ENCODE results near the gene SEL1L. TPM values are rescaled to one million over a fixed set of nuclear protein-coding genes. Genes with fewer than 3 reads are reported as not detected.

The SEL1L gene
- polyA plus RNA-seq, 1 experiment = 40.7 TPM

DNA sequence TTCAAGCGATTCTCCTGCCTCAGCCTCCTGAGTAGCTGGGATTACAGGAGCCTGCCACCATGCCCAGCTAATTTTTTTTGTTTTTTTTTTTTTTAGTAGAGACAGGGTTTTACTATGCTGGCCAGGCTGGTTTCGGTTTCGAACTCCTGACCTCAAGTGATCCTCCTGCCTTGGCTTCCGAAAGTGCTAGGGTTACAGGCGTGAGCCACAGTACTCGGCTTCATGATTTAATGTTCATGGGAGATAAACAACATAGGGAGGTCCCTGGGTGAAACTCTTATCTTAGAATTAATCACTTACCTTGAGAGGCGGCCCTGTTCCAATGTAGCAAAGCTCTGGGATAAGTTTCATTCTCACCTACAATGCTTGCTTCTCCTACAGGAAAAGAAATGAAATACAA, 48.3 kb downstream of the SEL1L start:
- TF ChIP-seq, protein P1, sequence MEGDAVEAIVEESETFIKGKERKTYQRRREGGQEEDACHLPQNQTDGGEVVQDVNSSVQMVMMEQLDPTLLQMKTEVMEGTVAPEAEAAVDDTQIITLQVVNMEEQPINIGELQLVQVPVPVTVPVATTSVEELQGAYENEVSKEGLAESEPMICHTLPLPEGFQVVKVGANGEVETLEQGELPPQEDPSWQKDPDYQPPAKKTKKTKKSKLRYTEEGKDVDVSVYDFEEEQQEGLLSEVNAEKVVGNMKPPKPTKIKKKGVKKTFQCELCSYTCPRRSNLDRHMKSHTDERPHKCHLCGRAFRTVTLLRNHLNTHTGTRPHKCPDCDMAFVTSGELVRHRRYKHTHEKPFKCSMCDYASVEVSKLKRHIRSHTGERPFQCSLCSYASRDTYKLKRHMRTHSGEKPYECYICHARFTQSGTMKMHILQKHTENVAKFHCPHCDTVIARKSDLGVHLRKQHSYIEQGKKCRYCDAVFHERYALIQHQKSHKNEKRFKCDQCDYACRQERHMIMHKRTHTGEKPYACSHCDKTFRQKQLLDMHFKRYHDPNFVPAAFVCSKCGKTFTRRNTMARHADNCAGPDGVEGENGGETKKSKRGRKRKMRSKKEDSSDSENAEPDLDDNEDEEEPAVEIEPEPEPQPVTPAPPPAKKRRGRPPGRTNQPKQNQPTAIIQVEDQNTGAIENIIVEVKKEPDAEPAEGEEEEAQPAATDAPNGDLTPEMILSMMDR (IDR thresholded peaks at IDR 0.05; ENCODE audit: low read depth, low read length) = no peak
- no peak overlapping the region for H3K4me3 ChIP-seq (ENCODE audit: low read depth, low read length)
- ChIA-PET CTCF (interaction anchor here (5.4 kb wide), 1 partner anchor 21 kb away, joined by 33 read pairs; no protein-coding TSS in a partner anchor), POLR2A (interaction anchor here (0.6 kb wide), 1 partner anchor 21 kb away, joined by 3 read pairs; no protein-coding TSS in a partner anchor)
- H3K9me3 ChIP-seq (ENCODE audit: control insufficient read depth, insufficient read depth, low read length) = no peaks in the 10 kb centered on the region
- H3K27me3 ChIP-seq (ENCODE audit: control insufficient read depth, insufficient read depth, low read length) = no peaks in the 10 kb centered on the region
- DNase-seq (ENCODE audit: low read depth, low spot score) = no peak
- no peak overlapping the region for H3K27ac ChIP-seq (ENCODE audit: low read depth, low read length)

DNA sequence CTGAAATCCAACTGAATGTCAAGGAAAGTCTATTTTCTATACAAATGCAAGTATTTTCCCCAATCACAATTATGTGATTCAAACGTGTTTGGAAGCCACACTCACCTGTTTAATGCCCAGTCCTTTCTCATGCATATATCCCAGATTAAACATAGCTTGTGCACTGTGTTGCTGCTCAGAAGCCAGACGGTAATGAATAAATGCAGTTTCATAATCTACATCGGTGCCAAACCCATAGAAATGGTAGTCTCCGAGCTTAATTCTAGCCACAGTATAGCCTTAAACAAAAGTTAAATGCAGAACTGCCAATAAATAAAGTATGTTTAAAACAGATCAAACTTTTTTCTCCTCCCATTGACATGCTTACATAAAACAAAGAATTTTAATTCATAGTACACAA, 49.5 kb downstream of the SEL1L start:
- no peak overlapping the region for H3K27ac ChIP-seq (ENCODE audit: low read depth, low read length)
- ChIA-PET CTCF (interaction anchor here (1.0 to 5.4 kb wide), 2 partner anchors 19 to 31 kb away, joined by 4 to 33 read pairs; no protein-coding TSS in a partner anchor), POLR2A (no interaction called here)
- TF ChIP-seq, protein P1 (IDR thresholded peaks at IDR 0.05; ENCODE audit: low read depth, low read length) = no peak
- DNase-seq (ENCODE audit: low read depth, low spot score) = no peak
- H3K4me3 ChIP-seq (ENCODE audit: low read depth, low read length) = no peak overlapping the region
- H3K9me3 ChIP-seq (ENCODE audit: control insufficient read depth, insufficient read depth, low read length) = no peaks in the 10 kb centered on the region
- no peaks in the 10 kb centered on the region for H3K27me3 ChIP-seq (ENCODE audit: control insufficient read depth, insufficient read depth, low read length)

DNA sequence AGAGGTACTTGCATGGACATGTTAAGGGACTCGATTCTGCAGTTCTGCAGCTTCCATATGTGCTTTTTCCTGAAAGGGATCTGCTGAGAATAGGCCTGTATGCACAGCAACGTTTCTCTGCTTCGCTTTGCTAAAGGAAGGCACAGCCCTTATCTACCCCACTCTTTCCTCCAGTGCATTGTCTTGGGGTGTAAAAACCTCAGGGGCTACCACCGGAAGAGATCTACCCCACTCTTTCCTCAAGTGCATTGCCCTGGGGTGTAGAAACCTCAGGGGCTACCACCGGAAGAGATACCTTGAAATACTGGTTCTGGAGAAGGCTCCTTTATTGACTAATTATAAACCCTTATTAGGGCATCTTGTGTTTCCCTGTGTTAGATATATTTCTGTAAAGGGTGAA, 52.9 kb downstream of the SEL1L start:
- Histone ChIP-seq H3K9me3 (ENCODE audit: control insufficient read depth, insufficient read depth, low read length) (no peaks in the 10 kb centered on the region), H3K4me3 (ENCODE audit: low read depth, low read length) (no peak overlapping the region), H3K27ac (ENCODE audit: low read depth, low read length) (no peak overlapping the region), H3K27me3 (ENCODE audit: control insufficient read depth, insufficient read depth, low read length) (no peaks in the 10 kb centered on the region)
- ChIA-PET CTCF (interaction anchor here (5.4 kb wide), 1 partner anchor 16 kb away, joined by 40 read pairs; no protein-coding TSS in a partner anchor), POLR2A (no interaction called here)
- no peak for DNase-seq (ENCODE audit: low read depth, low spot score)
- TF ChIP-seq, protein P1 (IDR thresholded peaks at IDR 0.05; ENCODE audit: low read depth, low read length) = no peak

DNA sequence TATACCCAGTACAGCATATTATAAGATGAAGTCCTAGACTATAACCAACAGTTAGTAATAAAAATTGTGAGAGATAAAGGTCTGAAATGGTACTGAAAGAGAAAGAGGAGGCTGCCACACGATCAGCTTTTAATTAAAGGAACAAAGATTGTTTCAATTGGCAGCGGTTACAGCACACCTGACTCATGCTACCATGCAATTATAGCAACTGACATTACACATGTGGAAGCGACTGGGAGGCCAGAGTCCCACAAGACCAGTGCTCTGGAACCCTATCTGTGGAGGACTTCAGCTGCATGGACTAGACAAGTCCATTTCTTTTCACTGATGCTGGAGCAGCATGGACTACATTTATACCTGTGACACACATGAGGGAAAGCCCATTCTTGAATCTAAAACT, 55.2 kb downstream of the SEL1L start:
- CTCF ChIA-PET = interaction anchor here (5.4 kb wide), 1 partner anchor 13 kb away, joined by 40 read pairs; no protein-coding TSS in a partner anchor
- Histone ChIP-seq H3K27ac (ENCODE audit: low read depth, low read length) (no peak overlapping the region), H3K9me3 (ENCODE audit: control insufficient read depth, insufficient read depth, low read length) (no peaks in the 10 kb centered on the region), H3K27me3 (ENCODE audit: control insufficient read depth, insufficient read depth, low read length) (no peaks in the 10 kb centered on the region), H3K4me3 (ENCODE audit: low read depth, low read length) (no peak overlapping the region)
- DNase-seq (ENCODE audit: low read depth, low spot score) = no peak
- POLR2A ChIA-PET = no interaction called here
- TF ChIP-seq, protein P1 (IDR thresholded peaks at IDR 0.05; ENCODE audit: low read depth, low read length) = no peak

DNA sequence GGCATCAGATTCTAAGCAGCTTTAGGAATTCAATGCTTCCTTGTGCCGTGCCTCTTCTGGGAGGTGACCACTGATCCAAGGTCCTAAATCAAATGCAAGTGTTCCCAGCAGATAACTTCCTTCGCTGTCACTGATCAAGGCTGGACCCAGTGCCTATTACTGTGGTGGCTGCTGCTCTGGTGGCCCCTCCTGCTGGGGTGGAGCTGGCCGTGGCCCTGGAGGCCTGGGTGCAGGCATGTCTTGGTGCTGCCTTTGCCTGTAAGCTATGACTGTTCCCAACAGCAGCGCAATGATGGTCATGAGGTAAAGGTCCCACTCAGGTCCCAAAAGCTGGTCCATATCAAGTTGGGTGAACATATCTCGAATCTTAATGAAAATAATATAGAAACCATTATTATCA, 56.8 kb downstream of the SEL1L start:
- Histone ChIP-seq H3K27ac (ENCODE audit: low read depth, low read length) (no peak overlapping the region), H3K9me3 (ENCODE audit: control insufficient read depth, insufficient read depth, low read length) (no peaks in the 10 kb centered on the region), H3K4me3 (ENCODE audit: low read depth, low read length) (no peak overlapping the region), H3K27me3 (ENCODE audit: control insufficient read depth, insufficient read depth, low read length) (no peaks in the 10 kb centered on the region)
- TF ChIP-seq, protein P1 (IDR thresholded peaks at IDR 0.05; ENCODE audit: low read depth, low read length) = no peak
- ChIA-PET POLR2A (interaction anchor here (0.7 kb wide), 1 partner anchor 256 kb away, joined by 5 read pairs; the partner anchor contains the start of gene GTF2A1), CTCF (interaction anchor here (0.8 to 5.4 kb wide), 3 partner anchors 12 to 208 kb away, joined by 3 to 40 read pairs (median 8); no protein-coding TSS in a partner anchor)
- no peak for DNase-seq (ENCODE audit: low read depth, low spot score)

Measured in AG04450 (cell line).